D721Med (cell line): ENCODE measurements around the gene UBE2J2.

ENCODE experiments used
- DNase-seq: peaks from one replicate; pipeline ENCODE4 v3.0.0; 2011; ENCODE audit warnings: low spot score; ENCODE audit not compliant: insufficient read length
- FAIRE-seq: peaks from 2 replicates; lab custom pipeline; 2011; peaks lifted over from hg19 to GRCh38; lab: Jason Lieb, UNC
- CTCF ChIP-seq: IDR thresholded peaks from 2 replicates; pipeline ENCODE4 v1.5.1; 2012; ENCODE audit warnings: mild to moderate bottlenecking, control low read depth; ENCODE audit not compliant: insufficient read depth; ENCODE audit errors: missing control alignments

UBE2J2 gene

GRCh38 chr1:1259951-1260600 lies 13.6 kb downstream of the UBE2J2 start:
- TF ChIP-seq CTCF = no peak
- FAIRE-seq (no peak), DNase-seq (no peak)

- FAIRE-seq (no peak), DNase-seq (no peak)
- no peak for TF ChIP-seq CTCF
Observed at GRCh38 chr1:1259540-1259939, 14.1 kb downstream of the UBE2J2 start.

GRCh38 chr1:1259119-1259488 lies 14.6 kb downstream of the UBE2J2 start:
- TF ChIP-seq CTCF = no peak
- DNase-seq (no peak), FAIRE-seq (no peak)

GRCh38 chr1:1256956-1257871 lies 16.4 kb downstream of the UBE2J2 start:
- DNase-seq (no peak), FAIRE-seq (no peak)
- TF ChIP-seq CTCF = no peak

GRCh38 chr1:1255611-1256010 lies 18.0 kb downstream of the UBE2J2 start:
- TF ChIP-seq CTCF = no peak
- DNase-seq (no peak), FAIRE-seq (no peak)

GRCh38 chr1:1255078-1255477 lies 18.6 kb downstream of the UBE2J2 start:
- DNase-seq (no peak), FAIRE-seq (no peak)
- no peak for TF ChIP-seq CTCF

GRCh38 chr1:1254667-1254998 lies 19.0 kb downstream of the UBE2J2 start:
- no peak for TF ChIP-seq CTCF
- DNase-seq (no peak), FAIRE-seq (no peak)
